GM12864 (cell line): ENCODE data around the gene SFTPA1.
"Not testable (repeated sequence)": the region's sequence is repeated elsewhere in the genome, so short reads cannot be mapped to it uniquely, and the experiment has no call there.

Source experiments
- DNase-seq: peaks from one replicate; pipeline ENCODE4 v3.0.0-alpha.2; 2011; ENCODE audit warnings: low read depth
- H3K4me3 ChIP-seq: 2 replicates; pipeline ENCODE4 v1.5.1; 2011; ENCODE audit warnings: mild to moderate bottlenecking, low read depth, low read length, control low read depth
- TF ChIP-seq, protein P1 (sequence below): IDR thresholded peaks from 2 replicates; pipeline ENCODE4 v1.5.1; 2011; ENCODE audit warnings: low read depth, mild to moderate bottlenecking, moderate library complexity, low read length, control low read depth, inconsistent platforms; ENCODE audit errors: missing control alignments

SFTPA1 gene

DNA sequence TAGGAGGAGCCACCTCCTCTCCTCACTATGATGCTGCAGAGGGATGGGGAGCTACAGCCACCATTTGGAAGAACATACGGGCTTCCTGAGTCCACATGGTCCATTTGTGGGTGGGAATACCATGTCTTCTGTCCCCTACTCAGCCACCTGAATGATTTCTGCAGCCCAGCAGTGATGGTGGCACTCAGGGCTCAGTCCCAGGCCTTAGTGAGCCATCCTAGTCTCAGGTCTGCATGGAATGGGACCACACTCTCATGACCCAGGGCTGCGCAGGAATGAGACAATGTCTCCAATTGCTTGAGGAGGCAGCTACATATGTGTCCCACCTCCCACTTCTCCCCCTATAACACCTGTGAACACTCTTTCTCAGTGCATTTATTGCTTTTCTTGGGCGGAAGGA lies 4.8 kb downstream of the SFTPA1 start:
- TF ChIP-seq, protein P1, sequence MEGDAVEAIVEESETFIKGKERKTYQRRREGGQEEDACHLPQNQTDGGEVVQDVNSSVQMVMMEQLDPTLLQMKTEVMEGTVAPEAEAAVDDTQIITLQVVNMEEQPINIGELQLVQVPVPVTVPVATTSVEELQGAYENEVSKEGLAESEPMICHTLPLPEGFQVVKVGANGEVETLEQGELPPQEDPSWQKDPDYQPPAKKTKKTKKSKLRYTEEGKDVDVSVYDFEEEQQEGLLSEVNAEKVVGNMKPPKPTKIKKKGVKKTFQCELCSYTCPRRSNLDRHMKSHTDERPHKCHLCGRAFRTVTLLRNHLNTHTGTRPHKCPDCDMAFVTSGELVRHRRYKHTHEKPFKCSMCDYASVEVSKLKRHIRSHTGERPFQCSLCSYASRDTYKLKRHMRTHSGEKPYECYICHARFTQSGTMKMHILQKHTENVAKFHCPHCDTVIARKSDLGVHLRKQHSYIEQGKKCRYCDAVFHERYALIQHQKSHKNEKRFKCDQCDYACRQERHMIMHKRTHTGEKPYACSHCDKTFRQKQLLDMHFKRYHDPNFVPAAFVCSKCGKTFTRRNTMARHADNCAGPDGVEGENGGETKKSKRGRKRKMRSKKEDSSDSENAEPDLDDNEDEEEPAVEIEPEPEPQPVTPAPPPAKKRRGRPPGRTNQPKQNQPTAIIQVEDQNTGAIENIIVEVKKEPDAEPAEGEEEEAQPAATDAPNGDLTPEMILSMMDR: no peak
- no peak overlapping the region for H3K4me3 ChIP-seq
- DNase-seq: no peak

DNA sequence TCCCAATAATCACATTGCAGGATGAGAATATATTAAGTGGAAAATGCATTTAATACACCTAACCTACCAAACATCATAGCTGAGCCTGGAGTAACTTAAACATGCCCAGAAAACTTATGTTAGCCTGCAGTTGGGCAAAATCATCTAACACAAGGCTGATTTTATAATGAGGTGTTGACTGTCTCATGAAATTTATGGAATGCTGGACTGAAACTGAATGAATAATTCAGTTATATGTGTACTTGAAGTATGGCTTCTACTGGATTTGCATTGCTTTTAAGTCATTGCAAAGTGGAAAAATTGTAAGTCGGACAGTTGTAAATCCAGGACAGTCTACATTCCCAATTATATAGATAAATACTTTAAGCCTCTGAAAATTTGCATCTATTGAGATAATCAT lies 5.4 kb downstream of the SFTPA1 start:
- TF ChIP-seq, protein P1: no peak
- no peak for DNase-seq

DNA sequence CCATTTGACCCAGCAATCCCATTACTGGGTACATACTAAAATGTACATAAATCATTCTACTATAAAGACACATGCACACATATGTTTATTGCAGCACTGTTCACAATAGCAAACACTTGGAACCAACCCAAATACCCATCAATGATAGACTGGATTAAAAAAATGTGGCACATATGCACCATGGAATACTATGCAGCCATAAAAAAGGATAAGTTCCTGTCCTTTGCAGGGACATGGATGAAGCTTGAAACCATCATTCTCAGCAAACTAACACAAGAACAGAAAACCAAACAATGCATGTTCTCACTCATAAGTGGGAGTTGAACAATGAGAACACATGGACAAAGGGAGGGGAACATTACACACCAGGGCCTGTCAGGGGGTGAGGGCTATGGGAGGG lies 12.9 kb downstream of the SFTPA1 start:
- H3K4me3 ChIP-seq, DNase-seq: not testable (repeated sequence)

More for the DNA sequence above, 5.4 kb downstream of the SFTPA1 start:
- no peak overlapping the region for H3K4me3 ChIP-seq

DNA sequence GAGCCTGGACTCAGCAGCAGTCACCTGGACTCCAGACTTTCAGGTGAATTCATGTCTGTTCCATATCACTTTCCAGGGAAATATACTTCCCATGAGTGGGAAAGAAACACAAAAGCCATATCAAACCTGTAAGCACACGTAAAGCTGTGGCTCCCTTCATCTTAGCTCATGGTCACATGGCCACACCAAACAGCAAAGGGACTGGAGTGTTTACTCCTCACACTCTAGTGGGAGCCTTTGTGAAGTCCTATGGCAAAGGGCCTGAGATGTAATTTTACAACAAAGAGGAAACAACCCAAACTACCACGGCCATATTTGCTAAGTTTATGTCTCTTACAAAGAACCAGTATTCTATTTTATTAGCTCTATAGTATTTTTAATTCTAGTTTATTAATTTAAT lies 16.3 kb downstream of the SFTPA1 start:
- no peak for DNase-seq
- TF ChIP-seq, protein P1: no peak
- no peak overlapping the region for H3K4me3 ChIP-seq

DNA sequence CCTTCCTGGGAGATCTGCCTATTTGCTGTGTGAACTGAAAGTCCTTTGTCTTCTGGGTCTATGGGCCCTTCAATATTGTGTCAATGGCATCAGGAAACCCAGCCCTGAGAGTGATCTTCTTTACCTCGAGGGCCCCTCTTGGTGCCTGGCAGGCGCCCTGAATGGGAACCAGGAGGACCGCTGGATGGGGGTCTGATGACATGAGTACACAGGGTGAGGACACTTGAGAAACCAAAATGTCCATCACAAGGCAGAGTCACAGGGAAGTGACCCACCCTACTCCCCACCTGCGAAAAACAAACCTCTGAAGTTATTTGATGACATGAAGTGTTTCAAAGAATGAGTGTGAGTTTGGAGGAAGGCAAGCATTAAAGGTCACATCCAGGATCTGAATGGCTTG lies 17.3 kb downstream of the SFTPA1 start:
- TF ChIP-seq, protein P1: no peak
- no peak overlapping the region for H3K4me3 ChIP-seq
- no peak for DNase-seq

DNA sequence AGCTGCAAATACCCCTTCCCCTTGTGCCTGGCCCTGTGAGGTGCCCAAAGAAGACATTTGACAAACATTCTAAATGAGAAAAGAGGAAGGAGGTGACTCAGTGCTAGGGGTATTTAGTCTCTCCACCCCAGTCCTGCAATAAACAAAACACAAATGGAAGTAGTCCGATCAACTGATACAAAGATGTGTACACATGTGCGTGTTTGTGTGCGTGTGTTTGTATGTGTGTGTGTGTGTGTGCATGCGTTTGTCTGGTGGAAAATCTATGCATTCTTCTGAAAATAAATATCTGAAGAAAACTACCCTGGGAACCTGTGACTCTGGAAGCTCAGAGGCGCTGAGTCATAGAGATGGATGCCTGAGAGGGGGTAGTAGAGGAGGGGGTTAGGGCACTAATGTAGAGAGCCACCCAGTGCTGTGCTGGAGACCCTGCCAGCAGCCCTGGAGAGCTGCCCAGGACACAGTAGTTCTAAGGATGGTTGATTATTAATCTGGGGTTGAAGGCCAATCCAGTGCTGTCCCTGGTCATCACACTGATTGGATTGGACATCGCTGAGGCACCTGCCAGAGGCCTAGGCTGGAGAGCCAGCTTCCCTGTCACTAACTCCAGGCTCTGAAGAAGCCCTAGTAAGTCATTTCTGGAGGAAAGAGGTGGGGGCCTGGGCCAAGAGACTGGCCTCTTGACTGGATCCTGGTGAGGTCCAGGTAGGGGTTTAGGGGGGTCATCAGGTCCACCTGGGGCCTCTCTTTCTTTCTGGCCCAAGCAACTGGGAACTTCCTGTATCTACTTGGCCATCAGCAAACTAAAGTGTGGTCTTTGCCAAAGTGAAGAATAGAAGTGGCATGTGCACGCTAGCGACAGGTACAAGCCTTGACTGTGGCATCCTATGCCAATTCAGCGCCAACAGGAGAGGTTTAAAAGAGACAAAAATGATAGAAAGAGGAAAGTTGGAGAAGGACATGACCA lies 18.5 kb downstream of the SFTPA1 start:
- no peak for DNase-seq
- no peak overlapping the region for H3K4me3 ChIP-seq
- TF ChIP-seq, protein P1: no peak

DNA sequence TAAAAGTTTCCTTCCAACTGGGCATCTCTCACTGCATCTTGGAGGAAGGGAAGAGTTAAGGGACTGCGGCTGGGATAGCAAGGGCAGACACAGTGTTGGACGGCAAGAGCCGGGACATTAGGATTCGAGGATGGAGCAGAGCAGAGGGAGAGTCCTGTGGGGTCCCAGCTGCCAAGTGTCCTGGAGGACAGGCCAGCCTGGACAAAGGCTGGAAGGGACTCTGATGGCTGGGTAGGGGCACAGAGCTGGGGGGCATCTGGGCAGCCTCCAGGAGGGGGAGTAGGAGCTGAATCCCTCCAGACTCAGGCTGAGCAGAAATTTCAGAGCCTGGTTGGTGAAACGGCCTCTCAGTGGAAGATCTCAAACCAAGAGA lies 19.2 kb downstream of the SFTPA1 start:
- no peak for DNase-seq
- H3K4me3 ChIP-seq: no peak overlapping the region
- TF ChIP-seq, protein P1: no peak

DNA sequence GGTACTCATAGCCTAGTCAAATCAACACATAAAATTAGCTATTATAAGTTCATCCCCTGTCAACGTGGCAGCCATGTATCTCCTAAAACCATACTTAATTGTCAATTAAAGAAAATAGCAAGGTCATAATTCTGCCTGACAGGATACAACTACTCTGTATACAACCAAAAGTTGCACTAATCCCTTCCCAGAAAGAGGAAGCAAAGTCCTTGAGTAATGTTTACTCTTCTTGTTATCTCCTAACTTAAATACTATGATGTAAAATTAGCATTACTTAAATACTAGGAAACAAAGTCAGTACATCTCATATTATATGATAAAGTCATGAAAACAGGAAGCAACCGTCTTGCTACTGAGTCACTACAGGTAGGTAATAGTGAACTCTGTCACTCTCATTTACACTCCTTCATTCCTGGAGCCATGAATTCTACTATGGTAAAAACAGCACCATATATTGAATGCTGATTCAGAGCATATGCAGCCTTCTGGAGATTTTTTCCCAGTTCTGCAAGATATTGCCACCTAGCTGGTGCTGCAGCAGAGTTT lies 26.0 kb downstream of the SFTPA1 start:
- H3K4me3 ChIP-seq, DNase-seq: not testable (repeated sequence)
